ENCODE results near the gene TPP1.

Gene TPP1

DNA sequence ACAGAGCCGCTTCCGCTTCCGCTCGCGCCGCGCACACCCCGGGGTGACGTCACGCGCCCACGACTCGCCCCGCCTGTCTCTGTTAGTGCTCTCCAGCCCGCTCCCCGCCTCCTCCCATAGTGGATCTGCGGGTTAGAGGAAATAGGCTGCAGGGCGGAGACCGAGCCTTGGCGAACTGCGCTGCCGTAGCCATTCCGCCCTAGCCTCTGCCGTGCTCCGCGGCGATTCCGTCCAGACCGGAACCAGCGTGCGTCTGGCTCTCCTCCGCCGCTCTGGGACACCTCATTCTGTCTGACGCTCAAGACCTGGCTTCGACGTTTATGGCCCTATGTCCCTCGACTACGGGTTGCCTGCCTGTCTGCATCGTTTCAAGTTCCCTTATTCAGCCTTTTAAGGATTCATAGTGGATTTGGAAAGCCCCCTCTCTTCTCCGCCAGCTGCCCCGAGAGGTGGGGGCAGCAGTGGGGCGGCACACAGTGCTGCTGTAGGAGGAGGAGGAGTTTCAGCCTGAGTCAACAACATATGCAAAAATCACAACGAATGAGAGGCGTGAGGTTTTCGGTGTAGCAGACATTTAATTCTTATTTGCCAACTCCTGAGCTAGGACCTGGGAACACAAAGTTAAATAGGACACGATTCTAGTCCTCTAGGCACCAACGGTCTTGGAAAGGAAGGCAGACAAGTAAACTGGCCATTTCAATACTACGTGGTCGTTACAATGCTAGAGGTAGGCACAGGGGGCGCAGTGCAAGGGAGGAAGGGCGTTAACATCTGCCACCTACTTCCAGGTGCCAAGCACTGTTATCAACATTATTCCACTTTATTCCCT lies 6.8 kb downstream of the TPP1 start, which contains the start of gene TAF10:
TSS of gene TAF10 (minus strand) at position 4 of the 829 bp plus-strand sequence. CDS start 27 bp downstream, outside the sequence.
- in situ Hi-C loops (cut with MboI; ENCODE audit: low sequenced_read_pairs), result no loop called here

GRCh38 chr11:6611963-6612212 lies 7.3 kb downstream of the TPP1 start:
- in situ Hi-C loops (cut with MboI; ENCODE audit: low sequenced_read_pairs), result no loop called here

GRCh38 chr11:6611092-6611962 lies 7.9 kb downstream of the TPP1 start:
- in situ Hi-C loops (cut with MboI; ENCODE audit: low sequenced_read_pairs), result no loop called here

DNA sequence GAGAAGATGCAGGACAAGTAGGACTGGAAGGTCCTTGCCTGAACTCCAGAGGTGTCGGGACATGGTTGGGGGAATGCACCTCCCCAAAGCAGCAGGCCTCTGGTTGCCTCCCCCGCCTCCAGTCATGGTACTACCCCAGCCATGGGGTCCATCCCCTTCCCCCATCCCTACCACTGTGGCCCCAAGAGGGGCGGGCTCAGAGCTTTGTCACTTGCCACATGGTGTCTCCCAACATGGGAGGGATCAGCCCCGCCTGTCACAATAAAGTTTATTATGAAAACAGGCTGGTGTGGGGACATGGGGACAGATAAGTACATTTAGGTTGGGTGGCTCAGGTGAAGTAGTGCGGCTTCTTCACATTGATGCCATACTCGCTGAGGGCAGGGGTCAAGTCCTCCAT lies 8.6 kb downstream of the TPP1 start:
- in situ Hi-C loops (cut with MboI; ENCODE audit: low sequenced_read_pairs), result no loop called here

DNA sequence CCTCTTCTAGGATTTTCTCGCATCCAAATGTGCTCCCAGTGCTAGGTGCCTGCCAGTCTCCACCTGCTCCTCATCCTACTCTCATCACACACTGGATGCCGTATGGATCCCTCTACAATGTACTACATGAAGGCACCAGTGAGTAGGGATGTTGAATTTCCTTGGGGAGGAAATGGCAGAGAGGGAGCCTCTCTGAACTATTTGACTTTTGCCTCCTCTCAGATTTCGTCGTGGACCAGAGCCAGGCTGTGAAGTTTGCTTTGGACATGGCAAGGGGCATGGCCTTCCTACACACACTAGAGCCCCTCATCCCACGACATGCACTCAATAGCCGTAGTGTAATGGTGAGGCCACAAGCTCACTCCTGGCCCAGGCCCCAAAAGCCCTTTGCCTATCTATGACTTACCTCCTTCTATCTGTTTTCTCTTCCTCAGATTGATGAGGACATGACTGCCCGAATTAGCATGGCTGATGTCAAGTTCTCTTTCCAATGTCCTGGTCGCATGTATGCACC lies 9.7 kb downstream of the TPP1 start:
- in situ Hi-C loops (cut with MboI; ENCODE audit: low sequenced_read_pairs), result no loop called here

DNA sequence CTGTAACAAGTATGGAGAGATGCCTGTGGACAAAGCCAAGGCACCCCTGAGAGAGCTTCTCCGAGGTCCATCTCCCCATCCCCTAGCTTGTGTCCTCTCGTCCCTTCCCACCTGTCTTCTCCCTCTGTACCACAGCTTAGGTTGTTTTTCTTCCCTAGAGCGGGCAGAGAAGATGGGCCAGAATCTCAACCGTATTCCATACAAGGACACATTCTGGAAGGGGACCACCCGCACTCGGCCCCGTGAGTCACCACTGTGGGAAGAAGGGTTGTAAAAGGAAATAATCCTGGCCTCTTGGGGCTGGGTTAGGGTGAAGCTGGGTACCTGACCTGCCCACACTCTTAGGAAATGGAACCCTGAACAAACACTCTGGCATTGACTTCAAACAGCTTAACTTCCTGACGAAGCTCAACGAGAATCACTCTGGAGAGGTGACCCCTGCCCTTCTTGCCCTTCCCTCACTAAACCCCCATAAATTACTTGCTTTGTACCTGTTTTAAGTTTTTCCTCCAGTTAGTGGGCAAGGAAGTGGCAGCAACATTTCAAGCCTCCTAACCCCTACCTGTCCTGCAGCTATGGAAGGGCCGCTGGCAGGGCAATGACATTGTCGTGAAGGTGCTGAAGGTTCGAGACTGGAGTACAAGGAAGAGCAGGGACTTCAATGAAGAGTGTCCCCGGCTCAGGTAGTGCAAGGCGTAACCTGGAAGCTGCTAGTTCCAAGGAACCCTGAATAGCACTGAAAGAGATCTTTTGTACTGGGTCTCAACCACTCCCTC lies 10.3 kb downstream of the TPP1 start:
- in situ Hi-C loops (cut with MboI; ENCODE audit: low sequenced_read_pairs), result no loop called here

- in situ Hi-C loops (cut with MboI; ENCODE audit: low sequenced_read_pairs), result no loop called here
These were observed 11.2 kb downstream of the TPP1 start for GRCh38 chr11:6608011-6608410.

DNA sequence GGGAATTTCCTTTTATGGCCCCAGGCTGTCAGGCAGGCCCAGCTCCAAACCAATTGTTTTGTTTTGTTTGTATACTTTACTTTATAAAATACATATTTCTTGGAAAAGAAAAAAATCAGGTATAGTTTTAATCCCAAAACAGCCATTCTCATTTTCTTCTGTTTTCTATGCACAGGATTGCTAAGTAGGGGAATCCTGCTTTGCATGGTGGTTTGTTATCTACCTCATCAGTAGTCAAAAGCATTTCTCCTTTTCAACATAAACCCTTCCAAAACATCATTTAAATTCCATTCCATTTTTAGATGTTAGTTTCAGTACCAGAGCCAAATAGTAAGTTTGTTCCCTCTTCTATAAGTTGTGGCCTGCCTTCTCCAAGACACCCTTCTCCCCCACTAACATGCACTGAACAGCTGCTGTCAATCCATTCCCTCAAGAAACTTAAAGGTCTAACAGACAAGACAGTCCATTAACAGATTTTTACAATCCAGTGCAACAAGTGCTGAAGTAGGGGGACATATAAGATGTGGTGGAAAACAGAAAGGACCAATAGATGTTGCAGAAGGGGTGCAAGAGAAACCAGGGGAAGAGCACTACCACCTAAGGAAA lies 11.9 kb downstream of the TPP1 start:
- in situ Hi-C loops (cut with MboI; ENCODE audit: low sequenced_read_pairs), result no loop called here

- in situ Hi-C loops (cut with MboI; ENCODE audit: low sequenced_read_pairs), result no loop called here
These were observed 12.6 kb downstream of the TPP1 start for GRCh38 chr11:6606471-6607189.

- in situ Hi-C loops (cut with MboI; ENCODE audit: low sequenced_read_pairs), result no loop called here
These were observed 14.4 kb downstream of the TPP1 start for GRCh38 chr11:6604790-6605189.

- in situ Hi-C loops (cut with MboI; ENCODE audit: low sequenced_read_pairs), result no loop called here
These were observed 15.1 kb downstream of the TPP1 start for GRCh38 chr11:6604081-6604626.

DNA sequence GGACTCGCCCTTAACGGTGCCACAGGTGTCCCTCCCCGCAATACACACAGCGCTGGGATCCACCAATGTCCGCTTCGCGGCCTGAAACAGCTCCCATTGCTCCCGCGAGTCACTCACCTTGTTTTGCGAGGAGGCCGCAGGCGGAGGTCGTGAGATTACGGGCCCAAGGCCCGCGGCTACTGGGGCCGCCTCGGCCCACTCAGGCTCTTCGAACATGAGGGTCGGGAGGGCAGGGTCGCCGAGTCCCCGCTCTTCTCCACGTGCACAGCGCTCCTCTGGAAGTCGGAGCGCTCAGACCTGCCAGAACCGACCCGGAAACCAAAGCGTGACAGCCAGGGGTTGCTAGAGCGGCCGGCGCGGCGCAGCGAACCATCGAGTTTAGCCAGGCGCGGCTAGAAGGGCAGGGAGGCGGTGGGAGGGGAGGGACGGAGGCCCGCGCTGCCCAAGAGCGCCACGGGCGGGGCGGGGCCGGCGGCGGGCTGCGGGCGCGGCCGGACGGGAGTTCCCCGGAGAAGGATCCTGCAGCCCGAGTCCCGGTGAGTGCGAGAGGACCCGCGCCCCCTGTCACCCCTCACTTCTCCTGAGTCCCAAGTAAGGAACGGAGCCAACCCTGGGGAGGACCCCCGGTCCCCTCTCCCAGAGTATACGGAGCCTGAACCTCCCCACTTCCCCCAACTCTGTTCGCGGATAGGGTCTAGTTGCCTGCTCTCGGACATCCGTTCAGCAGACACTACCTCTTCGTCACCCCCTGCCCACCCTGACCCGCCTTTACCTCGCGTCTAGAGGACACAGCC lies 15.7 kb downstream of the TPP1 start, which contains the start of the genes ILK and RRP8:
TSS of gene ILK (plus strand) at position 488 of the 794 bp plus-strand sequence. CDS start 498 bp downstream, outside the sequence.
TSS of gene RRP8 (minus strand) at position 330 of the 794 bp plus-strand sequence. CDS start at position 216, 114 bp downstream.
- in situ Hi-C loops (cut with MboI; ENCODE audit: low sequenced_read_pairs), result no loop called here

- in situ Hi-C loops (cut with MboI; ENCODE audit: low sequenced_read_pairs), result no loop called here
These were observed 16.9 kb downstream of the TPP1 start for GRCh38 chr11:6602096-6602940.

- in situ Hi-C loops (cut with MboI; ENCODE audit: low sequenced_read_pairs), result no loop called here
These were observed 18.2 kb downstream of the TPP1 start for GRCh38 chr11:6601041-6601461.

- in situ Hi-C loops (cut with MboI; ENCODE audit: low sequenced_read_pairs), result no loop called here
These were observed 19.3 kb downstream of the TPP1 start for GRCh38 chr11:6599881-6600390.

GRCh38 chr11:6599449-6599848 lies 19.8 kb downstream of the TPP1 start:
- in situ Hi-C loops (cut with MboI; ENCODE audit: low sequenced_read_pairs), result no loop called here

GRCh38 chr11:6598555-6598954 lies 20.7 kb downstream of the TPP1 start:
- in situ Hi-C loops (cut with MboI; ENCODE audit: low sequenced_read_pairs), result no loop called here
